HG03175 (cell line): ENCODE results near the gene SAMM50.
A peak's percentile ranks its signal among the peaks of the same experiment; 100 is the strongest.

Experiments used
- ATAC-seq: cut with Tn5 transposase; IDR thresholded peaks from one replicate; pipeline ENCODE4 v1.9.1; 2021; ENCODE audit warnings: mild to moderate bottlenecking, moderate library complexity; ENCODE audit not compliant: unreplicated experiment

Gene SAMM50

DNA sequence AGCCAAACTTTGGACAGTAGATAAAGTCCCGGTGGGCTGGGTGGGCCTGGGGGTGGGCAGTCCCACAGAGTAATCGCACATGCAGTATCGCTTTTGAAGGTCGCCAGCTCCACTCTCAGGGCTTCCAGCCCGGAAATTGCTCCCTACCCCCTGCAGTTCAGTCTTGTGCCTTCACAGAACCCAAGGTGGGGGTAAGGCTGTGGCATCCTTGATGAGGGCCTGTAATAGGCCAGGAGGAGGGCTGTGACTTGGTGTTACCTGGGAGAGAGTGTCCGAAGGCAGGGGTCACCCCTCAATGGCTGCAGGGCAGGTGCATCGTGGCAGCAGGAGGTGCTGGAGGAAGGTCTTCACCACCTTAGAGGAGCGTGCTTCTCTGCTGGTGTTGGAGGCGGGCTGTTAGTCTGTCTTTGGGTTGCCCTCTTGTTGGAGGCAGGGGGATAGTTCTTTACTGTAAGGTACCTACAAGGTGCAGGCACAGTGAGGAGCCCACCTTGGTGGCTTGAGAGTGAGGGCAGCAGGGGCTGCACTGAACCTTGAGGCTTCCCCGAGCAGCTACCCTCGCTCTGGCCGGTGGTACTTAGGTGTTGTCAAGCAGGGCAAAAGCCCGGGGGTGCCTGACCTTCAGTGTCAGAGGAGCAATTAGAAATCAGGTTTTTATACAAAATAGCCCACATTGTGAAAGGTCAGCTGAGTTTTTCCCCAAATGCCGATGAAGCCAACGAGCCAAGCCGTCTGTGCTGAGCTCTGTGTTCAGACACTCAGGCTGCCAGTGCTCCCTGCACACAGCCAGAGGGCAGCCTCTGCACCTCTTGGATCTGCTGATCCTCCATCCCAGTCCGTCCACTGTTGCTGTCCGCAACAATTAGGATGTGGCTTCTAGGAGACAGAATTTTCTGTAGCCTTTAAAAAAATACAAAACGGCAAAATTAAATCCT is 21.9 kb downstream of the SAMM50 start:
- ATAC-seq, result no peak

DNA sequence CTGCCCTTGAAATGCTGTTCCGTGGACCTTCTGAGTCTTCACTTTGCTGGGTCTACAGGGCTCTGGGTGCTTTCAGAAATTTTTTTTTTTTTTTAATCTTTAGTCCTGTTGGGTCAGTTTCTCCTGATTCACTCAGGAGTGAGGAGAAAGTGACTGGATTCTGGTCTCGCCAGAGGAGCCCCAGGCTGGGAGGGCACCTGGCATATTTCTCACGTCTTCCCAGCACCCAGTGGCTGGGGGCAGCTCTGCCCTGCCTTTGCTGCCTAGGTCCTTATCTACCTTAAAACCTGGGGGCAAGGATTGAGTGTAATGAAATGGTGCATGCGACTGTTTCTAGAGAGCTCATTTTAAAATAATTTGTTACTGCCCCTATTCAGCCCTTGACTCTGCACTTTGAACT is 23.3 kb downstream of the SAMM50 start:
- ATAC-seq, result no peak

DNA sequence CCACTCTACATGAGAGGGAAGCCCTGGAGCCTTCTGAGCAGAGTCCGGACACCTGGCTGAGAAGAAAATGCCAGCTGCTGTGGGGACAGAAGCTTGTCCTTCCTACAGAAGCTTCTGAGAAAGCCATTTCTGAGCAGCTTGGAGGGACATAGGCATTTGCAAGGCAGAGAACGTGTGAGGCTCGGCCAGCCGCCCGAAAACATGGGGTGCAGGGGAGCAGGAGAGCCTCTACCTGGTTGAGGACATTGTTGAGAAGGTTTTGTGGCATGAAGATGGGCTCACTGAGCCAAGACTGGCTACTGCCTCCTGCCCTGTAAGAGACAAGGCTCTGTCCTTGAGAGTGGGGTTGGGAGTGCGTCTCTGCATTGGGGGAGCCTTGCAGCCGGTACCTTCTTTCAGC is 25.3 kb downstream of the SAMM50 start:
- no peak for ATAC-seq

DNA sequence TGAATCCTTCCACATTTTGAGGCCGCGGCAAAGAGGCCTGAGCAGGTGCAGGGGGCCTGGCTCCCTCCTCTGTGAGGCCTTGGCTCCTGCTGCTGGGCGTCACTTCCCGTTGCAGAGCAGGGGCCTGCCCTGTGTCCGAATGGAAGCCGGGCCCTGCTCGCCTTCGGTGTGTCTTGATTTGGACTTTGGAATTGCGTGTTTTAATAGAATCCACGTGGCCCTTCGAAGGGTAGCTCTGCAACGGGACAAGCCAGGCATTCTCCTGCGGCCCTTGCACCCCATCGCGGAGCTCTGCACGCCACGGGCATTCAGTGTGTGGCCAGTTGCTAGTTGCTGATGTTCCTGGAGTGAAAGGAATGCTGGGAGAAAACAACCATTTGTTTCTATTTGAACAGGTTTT is 25.8 kb downstream of the SAMM50 start:
- no peak for ATAC-seq

DNA sequence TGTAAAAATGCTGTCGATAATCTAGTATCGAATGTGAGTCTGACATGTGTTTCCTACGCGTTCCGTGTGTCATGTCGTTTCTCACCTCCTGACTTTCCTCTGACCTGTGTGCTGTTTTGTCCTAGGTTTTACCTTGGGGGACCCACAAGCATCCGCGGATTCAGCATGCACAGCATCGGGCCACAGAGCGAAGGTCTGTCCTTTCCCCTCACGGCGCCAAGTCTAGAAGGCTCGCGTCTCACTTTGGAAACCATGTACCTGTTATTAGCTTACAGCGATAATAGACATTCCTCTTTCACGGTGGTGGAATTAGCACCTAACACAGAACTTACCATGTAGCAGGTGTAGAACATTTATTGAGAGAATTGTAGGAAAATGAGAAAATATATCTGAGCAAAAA is 28.6 kb downstream of the SAMM50 start:
- no peak for ATAC-seq

DNA sequence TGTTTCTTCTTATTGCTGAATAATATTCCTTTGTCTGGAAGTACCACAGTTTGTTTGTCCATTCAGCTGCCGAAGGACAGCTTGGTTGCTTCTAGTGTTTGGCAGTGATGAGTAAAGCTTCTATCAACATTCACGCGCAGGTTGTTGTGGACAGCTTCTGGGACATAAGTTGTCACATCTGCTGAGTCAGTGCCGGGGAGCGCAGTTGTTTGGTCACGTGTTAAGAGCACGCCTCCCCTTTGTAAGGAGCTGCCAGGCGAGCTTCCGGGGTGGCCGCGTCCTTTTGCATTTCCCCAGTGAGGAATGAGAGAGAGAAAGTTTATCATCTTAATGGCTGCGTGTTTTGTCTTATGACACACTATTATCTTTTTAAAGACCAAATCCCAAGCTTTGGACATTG is 30.3 kb downstream of the SAMM50 start:
- ATAC-seq, result no peak

DNA sequence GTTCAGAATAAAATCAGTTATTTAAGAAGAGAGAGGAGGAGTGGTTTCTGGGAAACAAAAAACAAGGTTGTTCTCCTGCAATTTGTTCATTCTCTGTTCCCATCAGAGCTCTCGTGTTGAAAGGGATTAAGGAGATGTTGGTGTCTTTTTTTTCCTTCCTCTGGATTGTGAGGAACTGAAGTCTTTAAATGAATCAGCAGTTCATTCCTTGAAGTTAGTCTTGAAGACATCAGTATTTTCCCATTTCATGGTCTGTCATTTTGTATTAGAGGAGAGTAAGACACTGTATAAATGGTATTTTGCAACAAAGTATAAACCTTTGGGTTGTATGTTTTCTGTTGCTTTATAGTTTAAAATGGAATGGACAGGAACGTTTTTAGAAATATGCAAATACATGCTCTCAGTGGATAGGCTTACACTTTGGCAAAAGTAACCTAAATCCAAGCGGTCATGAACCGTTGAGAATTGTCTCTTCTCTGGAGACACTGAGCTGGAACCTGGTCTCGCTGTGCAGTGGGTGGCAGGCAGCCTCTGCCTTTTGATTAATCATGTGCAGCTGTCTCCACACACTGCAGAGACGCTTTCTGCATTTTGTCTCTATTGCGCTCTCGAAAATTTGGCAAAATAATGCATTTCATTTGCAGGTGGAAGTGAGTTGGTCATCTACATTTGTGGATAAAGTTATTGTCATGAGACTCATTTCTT is 33.0 kb downstream of the SAMM50 start:
- no peak for ATAC-seq

DNA sequence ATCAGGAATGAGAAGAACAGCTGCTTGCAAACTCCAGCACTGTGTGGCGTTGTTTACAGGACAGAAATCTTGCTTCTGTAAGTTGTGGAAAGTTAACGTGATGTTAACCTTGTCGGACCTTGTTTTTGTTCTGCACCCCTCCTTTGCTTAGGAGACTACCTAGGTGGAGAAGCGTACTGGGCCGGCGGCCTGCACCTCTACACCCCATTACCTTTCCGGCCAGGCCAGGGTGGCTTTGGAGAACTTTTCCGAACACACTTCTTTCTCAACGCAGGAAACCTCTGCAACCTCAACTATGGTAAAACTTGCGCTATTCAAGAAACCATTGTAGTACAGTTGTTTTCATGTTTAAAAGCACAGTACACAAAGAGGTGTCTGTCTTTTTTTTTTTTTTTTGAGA is 33.7 kb downstream of the SAMM50 start:
- ATAC-seq, result no peak

DNA sequence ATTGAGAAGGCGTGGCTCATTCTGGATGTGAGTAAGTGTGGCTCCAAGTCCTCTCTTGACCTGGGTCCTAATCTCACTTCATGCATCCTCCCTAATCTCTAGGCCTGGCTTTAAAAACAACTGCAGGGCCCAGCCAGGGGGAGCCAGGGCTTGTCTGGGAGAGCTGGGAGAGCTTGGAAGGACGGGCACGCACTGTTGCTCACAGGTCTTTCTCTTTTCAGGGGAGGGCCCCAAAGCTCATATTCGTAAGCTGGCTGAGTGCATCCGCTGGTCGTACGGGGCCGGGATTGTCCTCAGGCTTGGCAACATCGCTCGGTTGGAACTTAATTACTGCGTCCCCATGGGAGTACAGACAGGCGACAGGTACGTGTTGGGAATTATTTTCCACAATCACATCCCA is 34.8 kb downstream of the SAMM50 start:
- ATAC-seq, result no peak

DNA sequence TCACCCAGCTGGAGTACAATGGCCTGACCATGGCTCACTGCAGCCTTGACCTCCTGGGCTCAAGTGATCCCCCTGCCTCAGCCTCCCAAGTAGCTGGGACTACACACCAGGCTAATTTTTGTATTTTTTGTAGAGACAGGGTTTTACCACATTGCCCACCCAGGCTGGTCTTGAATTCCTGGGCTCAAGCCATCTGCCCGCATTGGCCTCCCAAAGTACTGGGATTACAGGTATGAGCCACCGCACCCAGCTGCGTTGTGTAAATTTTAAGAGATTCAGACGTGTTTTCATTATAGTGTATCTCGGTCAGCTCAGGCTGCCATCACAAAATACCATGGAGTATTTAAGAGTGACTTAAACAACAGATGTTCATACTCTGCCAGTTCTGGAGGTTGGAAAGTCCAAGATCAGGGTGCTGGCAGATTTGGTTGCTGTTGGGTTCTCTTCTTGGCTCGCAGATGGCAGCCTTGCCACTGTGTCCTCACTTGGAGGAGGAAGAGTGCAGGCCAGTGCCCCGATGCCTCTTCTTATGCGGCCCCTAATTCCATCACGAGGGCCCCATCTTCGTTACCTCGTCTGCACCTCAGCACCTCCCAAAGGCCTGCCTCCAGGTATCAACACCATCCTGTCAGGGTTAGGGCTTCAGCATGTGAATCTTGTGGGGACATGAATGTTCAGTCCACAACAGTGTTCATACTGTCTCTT is 36.2 kb downstream of the SAMM50 start:
- no peak for ATAC-seq

DNA sequence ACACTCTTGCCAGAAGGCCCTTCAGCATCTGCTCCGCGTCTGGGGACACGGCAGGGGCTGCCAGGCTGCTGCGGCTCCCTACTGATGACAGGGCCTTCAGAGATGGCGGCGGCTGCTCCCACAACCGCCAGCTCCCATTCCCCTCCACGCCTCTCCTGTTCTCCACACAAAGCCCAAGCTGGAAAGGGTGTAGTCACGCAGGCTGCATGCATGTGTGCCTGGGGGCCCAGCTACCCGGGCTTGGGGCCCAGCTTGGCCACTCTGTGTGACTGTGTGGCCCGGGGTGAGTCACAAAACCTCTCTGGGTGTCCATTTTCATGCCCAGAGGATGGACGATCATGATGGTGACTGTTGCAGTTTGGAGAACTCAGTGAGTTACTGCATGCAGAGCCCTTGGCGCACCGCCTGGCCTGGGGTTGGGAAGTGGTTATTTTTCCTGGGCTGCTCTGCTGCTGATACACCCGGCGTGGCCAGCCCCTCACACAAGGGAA is 37.1 kb downstream of the SAMM50 start:
- ATAC-seq, result no peak

DNA sequence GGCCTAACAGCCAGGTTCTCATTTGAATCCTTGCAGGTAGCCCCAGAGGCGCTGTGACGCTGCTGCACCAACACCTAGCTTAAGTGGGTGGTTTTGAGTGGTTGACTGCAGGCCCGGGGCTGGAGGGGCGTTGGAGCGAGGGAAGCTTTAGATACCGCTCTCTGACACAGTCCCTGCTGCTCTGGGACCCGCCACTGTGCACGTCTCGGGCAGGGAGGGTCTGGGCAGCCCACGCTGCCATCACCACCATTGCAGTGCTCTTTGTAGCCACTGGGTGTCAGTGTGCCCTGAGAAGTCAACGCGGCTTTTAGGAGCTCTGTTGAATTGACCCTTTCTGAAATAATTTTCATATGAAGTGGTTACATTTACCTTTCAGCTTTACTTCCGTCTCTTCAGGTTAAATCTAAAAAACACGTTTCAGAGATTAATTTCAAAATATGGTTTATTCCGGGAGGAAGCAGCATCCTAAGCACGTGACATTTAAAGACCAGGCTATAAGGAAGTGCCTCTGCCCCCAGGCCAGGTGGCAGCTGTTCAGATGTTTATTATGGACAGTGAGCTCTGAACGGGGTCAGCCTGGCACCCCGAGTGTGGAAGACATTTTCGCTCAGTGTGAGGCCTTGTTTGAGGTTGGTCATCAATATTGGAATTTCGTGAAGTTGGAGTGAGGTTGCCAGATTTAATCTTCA is 38.0 kb downstream of the SAMM50 start:
- no peak for ATAC-seq

DNA sequence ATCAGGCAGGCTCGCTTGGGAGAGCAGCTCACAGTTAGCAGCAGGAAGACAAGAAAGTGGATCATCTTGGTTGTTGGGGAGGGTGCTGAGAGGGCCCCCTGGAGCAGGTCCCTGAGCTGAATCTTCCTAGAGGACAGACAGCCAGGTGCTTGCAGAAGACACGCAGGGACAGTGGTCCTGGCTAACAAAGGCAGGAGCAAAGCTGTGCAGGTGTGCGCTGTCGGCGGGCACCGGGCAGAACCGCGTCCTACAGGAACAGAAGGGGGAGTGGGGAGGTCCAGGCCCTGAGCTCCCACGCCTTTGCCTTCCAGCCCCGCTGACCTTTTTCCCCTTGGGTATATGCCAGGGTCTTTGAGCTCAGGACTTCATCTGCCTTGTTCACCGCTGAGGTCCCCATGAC is 38.8 kb downstream of the SAMM50 start:
- ATAC-seq, result no peak

DNA sequence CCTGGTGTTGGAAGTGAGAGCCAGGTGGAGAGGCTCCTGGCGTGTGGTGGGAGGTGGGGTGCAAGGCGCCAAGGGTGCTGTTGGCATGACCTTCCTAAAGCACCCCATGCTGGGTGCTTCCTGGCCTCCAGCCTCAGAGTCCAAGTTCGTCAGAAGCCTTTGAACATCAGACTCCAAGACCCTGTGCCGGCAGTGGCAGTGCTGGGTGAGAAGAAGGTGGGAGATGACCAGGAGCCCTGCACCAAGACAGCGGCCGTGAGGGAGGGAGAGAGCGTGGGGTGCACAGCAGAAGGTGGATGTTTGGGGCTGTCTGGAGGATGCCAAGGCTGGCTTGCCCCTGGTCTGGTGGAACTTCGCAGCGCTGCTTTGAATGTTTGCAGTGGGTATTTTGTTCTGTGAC is 39.2 kb downstream of the SAMM50 start:
- no peak for ATAC-seq

DNA sequence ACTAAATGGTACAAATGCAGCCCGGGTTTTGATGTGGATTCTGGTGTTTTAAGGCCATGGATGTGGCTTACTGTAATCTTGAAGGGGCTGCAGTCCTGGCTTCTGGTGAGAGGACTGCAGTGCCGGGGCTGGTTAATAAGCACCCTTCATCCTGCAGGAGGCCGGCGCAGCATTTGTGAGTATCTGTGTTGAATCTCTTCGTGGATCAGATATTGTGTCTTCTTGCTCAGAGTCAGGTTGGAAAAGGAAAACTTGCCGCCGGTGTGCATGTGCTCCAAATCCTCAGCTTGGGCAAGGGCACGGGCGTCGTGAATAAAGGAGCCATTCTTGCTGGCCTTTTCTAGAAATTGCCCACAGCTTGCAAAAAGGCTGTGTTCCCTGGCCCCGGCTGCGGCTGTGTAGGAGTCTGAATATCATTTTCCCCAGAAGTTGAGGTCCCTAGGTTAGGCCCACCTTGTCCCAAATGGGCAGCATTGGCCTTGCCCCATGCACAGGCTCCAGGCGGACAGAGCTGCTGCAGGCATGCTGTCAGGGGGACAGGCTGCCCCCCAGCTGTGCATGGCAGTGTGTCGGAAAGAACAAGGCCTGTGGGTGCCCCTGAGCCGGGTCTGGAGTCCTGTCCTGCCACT is 39.9 kb downstream of the SAMM50 start:
- ATAC-seq, result no peak

DNA sequence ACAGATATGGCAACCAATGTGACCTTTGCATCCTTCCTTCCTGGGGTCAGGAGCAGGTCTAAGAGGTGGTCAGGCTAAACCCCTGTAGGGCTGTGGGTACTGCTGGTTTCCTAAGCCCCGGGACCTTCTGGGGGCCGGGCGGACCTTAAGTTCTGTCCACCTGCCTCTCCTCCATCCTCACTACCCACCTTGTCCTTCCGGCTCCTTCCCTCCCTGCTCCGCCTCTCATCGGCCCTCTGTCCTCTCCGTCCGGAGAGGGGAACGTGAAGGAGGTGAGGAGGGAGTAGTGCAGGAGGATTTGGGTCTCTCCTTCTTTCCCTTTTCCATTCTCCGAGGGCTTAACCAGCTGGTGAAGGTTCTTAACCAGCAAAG is 40.5 kb downstream of the SAMM50 start:
- peak; percentile 13 for ATAC-seq

DNA sequence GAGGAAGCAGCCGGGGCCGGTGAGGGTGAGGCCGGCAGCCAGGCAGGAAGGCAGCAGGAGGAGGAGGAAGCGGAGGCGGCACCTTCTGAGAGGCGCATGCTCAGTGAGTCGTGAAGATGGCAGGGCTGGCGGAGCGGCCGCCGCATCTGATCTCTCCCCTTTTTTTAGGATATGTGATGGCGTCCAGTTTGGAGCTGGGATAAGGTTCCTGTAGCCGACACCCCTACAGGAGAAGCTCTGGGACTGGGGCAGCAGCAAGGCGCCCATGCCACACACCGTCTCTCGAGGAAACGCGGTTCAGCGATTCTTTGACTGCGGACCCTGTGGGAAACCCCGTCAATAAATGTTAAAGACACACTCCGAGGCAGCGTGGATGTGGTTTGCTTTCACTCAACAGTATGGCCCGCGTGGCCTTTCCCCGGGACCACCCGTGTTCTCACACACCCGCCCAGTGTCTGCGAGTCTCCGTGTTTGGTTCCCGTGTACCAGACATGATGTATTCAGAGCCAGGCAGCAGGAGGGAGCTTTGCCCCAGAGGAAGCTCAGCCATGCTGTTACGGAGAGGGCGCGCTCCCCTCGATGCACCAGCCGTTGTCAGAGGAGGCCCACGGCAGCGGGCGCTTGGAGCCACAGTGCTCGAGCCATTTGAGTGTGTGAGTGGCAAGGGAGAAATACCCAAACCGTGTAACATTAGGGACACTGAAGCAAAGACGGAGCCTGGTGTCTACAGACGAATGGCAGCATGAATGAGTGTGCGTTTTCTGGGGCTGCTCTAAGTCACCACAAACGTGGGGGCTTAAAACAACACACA is 41.1 kb downstream of the SAMM50 start:
- peak; percentile 62 for ATAC-seq

DNA sequence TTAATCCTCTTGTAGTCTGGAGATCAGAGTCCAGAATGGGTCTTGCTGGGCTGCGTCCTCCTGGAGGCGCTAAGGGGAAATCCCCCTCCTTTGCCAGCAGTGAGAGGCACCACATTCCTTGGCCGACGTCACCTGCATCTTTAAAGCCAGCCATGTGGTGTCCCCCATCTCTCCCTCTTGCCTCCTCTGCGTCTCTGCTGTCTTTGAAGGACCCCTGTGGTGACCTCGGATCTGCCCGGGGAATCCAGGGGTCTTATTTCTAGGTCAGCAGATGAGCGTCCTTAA is 41.7 kb downstream of the SAMM50 start:
- ATAC-seq, result no peak

DNA sequence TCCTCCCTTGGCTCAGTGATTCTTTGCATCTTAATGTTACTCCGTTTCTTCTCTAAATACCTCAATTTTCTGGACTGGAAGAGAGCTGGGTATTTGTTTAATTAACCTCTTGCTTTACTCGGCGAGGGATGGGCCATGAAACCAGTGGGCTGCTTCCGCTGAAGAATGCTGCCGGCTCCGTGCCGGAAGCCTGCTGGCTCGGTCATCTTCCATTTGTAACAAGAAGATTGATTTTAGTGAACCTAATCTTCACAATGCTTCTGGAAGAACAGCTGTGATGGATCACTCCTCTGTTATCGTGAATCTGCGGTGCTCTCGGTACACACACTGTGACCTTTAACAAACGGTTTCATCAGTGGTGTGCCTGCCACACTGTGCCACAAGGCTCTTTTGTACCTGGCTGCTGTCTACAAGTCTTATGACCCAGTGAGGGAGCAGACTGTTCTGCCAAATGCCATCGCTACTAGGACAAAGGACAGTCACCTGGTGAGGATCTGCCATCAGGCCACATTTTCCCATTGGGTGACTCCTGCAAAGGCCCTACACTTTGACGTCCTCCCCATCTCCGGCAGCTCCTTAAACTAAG is 43.5 kb downstream of the SAMM50 start:
- ATAC-seq, result no peak

DNA sequence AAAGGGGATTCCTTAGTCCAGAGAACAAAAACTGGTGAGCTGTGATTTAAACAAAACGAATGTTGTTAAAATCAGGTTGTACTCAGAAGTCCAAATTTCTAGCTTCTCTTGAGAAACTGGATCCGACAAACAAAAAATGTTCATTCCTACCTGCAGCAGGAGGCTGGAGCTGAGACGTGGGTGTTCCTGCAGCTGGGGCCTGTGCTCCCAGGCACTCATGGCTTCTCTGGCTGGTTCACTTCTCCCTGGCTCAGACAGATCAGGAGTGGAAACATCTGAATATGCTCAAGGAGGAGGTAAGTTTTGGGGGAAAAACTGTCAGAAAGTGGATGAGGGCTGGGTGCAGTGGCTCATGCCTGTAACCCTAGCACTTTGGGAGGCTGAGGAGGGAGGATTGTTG is 44.1 kb downstream of the SAMM50 start:
- ATAC-seq, result no peak
